GM21825 (cell line): ENCODE results near the gene ANKRD1.

Source experiments
- ATAC-seq: cut with Tn5 transposase; IDR thresholded peaks from one replicate; pipeline ENCODE4 v1.9.1; 2021; ENCODE audit warnings: mild to moderate bottlenecking, moderate library complexity; ENCODE audit not compliant: unreplicated experiment

Gene ANKRD1

DNA sequence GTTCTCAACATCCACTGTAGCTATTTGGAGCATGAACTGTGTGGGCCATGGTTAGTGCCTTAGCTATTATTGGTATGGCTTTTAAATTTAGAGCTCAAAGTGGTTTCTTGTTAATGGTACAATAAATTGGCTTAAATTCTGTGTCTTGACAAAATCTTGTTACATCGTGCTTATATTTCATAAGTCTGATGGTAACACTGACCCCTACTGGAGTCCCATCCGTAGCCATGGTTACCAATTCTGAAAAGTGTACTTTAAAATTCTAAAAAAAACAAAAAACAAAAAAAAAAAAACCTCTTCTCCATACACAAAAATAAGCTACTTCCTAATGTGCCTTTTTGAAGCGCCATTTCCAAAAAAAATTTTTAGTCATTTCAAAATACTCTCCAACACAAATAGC is 55.5 kb downstream of the ANKRD1 start:
- ATAC-seq, result no peak

GRCh38 chr10:90862908-90863514 is 57.9 kb downstream of the ANKRD1 start:
- ATAC-seq, result no peak
